ENCODE measurements around the gene TNFRSF13B. TPM values are rescaled to one million over a fixed set of nuclear protein-coding genes. Genes with fewer than 3 reads are reported as not detected.
"Not testable (repeated sequence)": the region's sequence is repeated elsewhere in the genome, so short reads cannot be mapped to it uniquely, and the experiment has no call there.

TNFRSF13B gene
- total and polyA plus RNA-seq, 10 of the 15 experiments (the other 5 are each of a cell fraction or from before 2014, with no cell fraction given) = 15.5 to 231 (median 119) TPM

GRCh38 chr17:16922386-16923096, 49.4 kb downstream of the TNFRSF13B start (continued):
- TF ChIP-seq YY1 (IDR thresholded peaks at IDR 0.05; ENCODE audit: low read depth, low read length) (peak; percentile 82), ATF7 (IDR thresholded peaks at IDR 0.05; ENCODE audit: low read depth) (no peak), CTCF (IDR thresholded peaks at IDR 0.05 in 2 of 3, conservative IDR thresholded peaks at IDR 0.05 in 1 of 3; ENCODE audit: control insufficient read depth in 2 of 3, extremely low read depth in 1 of 3, insufficient read depth in 1 of 3, low read depth in 3 of 3, low read length in 3 of 3) (peak; percentile 19 to 42 (median 27); a peak in 3 of 6 replicates), HDGF (IDR thresholded peaks at IDR 0.05) (no peak), NKRF (conservative IDR thresholded peaks at IDR 0.05) (no peak), SMC3 (IDR thresholded peaks at IDR 0.05; ENCODE audit: borderline replicate concordance, low read length) (peak; percentile 34; the same call in 1 of the 2 replicates)

GRCh38 chr17:16921451-16921850, 50.5 kb downstream of the TNFRSF13B start:
- H2AFZ ChIP-seq (ENCODE audit: control insufficient read depth, low read depth, low read length); H3K4me2 ChIP-seq (ENCODE audit: control insufficient read depth, insufficient read depth); FAIRE-seq; BruUV-seq (replicated peaks); H3K4me3 ChIP-seq; H3K9ac ChIP-seq (ENCODE audit: control insufficient read depth, insufficient read depth, low read length); H4K20me1 ChIP-seq (ENCODE audit: control insufficient read depth, insufficient read depth); intact Hi-C loops (cut with micrococcal nuclease; ENCODE audit: unreplicated experiment); H3K9me3 ChIP-seq (replicated peaks; ENCODE audit: control insufficient read depth, insufficient read depth, low read length); in situ Hi-C loops (cut with MboI); DNase-seq (ENCODE audit: low read depth, low spot score); ATAC-seq; H3K4me1 ChIP-seq (ENCODE audit: control insufficient read depth, insufficient read depth, low read length); H3K79me2 ChIP-seq (ENCODE audit: control insufficient read depth, insufficient read depth, low read length); POLR2A ChIA-PET; RAD21 ChIA-PET (ENCODE audit: unreplicated experiment); H3K27ac ChIP-seq (ENCODE audit: control insufficient read depth, insufficient read depth); H3K27me3 ChIP-seq (replicated peaks in 1 of 2; ENCODE audit: control insufficient read depth in 2 of 2, insufficient read depth in 2 of 2, low read length in 1 of 2); H3K36me3 ChIP-seq (ENCODE audit: control insufficient read depth in 2 of 2, insufficient read depth in 2 of 2, low read length in 1 of 2): not testable (repeated sequence)
- 75% methylated on average over 6 of the region's 6 CpGs for WGBS (ENCODE audit: insufficient coverage, insufficient replicate concordance, low lambda C conversion rate, missing lambda C conversion rate)
- SMC1A ChIA-PET (ENCODE audit: uncharacterized antibody, unreplicated experiment) = interaction anchor here (0.5 kb wide), 1 partner anchor 65 kb away, joined by 5 read pairs; no protein-coding TSS in a partner anchor
- CTCF ChIA-PET = interaction anchor here (4.5 kb wide), 1 partner anchor 69 kb away, joined by 32 read pairs; no protein-coding TSS in a partner anchor
